Endothelial cell of umbilical vein (primary cell): ENCODE data around the gene OLFM2.

Source experiments
- CTCF ChIP-seq, 2 donors: IDR thresholded peaks; 1 replicate in 1 of 2; 2 replicates in 1 of 2; pipeline ENCODE4 v1.5.1; 2011; ENCODE audit warnings: low read length in 2 of 2, mild to moderate bottlenecking in 2 of 2, moderate library complexity in 2 of 2, control low read depth in 1 of 2, inconsistent platforms in 1 of 2, low read depth in 1 of 2; ENCODE audit not compliant: insufficient read depth in 1 of 2; ENCODE audit errors: extremely low read depth in 1 of 2
- MAX ChIP-seq: IDR thresholded peaks from 2 replicates; pipeline ENCODE4 v1.6.1; 2011; ENCODE audit not compliant: insufficient read depth, insufficient read length
- POLR2A ChIP-seq: IDR thresholded peaks from 2 replicates; pipeline ENCODE4 v1.6.1; 2012; ENCODE audit warnings: low read depth, mild to moderate bottlenecking, control low read depth, low read length
- POLR2AphosphoS5 ChIP-seq: IDR thresholded peaks from 2 replicates; pipeline ENCODE4 v1.6.1; 2012; ENCODE audit warnings: low read depth, mild to moderate bottlenecking, control low read depth, low read length, moderate library complexity; ENCODE audit not compliant: insufficient read depth

GRCh38 chr19:9827289-9828238, 108.8 kb downstream of the OLFM2 start, which contains the start of gene UBL5:
- TF ChIP-seq POLR2AphosphoS5 (peak; percentile 95), MAX (no peak), CTCF (IDR thresholded peaks at IDR 0.05; ENCODE audit: extremely low read depth in 1 of 2, insufficient read depth in 1 of 2, low read depth in 1 of 2, low read length in 2 of 2) (no peak), POLR2A (peak; percentile 92)
